ENCODE data around the gene C22orf39. TPM values are rescaled to one million over a fixed set of nuclear protein-coding genes. Genes with fewer than 3 reads are reported as not detected.

Gene C22orf39
- total and polyA plus RNA-seq, 2 donors (not counting 1 experiment from before 2014, with no cell fraction given) = 37.7 to 47.2 TPM

DNA sequence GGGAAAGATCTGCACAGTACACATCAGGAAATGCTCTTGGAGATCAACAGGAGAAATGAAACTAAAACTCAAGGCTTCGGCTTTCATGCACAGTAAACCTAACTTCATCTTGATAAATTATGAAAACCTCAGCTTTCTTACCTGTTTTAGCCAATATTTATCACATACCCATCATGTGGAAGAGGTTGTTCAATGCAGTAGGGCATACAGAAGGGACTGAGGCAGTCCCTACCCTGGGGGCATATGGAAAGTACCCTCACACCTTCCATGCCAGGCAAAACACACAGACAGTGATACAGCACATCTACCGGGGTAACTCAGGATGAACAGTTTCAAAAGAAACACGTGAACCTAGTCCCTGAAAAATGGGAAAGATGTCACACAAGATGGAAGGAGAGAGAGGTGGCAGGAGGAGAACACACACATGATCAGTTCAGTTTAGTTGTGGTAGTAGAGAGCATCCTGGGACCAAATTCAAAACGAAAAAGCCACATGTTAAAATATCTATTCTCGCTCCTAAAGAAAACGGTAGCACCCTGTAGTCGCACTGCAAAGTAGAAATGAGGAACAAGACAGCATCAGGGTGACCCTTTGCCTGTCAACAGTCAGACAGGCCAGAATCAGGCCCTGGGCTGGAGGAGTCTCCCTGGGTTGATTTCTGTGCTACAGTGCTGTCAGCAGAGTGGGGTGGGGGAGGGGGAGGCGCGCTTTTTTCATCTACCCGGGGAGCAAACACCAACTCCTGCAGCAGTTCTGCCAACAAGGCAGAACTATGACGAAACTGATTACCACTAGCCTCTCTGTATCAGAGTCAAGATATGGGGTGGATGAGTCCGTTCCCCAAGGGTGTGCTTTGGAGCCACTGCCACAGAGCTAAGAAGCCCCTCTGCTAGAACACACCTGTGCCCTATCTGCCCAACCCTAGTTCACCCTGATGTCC is 17.3 kb downstream of the C22orf39 start:
- peak overlapping the region; percentile 92 for H3K9ac ChIP-seq (ENCODE audit: low read length)
- intact Hi-C loops (cut with micrococcal nuclease) = loop anchor here (5.0 kb wide), 1 partner anchor 138 kb away; the partner anchor contains the start of gene CLTCL1
- H3K27ac Mint-ChIP-seq = peak overlapping the region; percentile 84
- peaks cover 40% of the 10 kb centered on the region for H4K20me1 ChIP-seq (ENCODE audit: control insufficient read depth, insufficient read depth, low read length, poor library complexity, severe bottlenecking)
- POLR2A ChIA-PET = no interaction called here
- H3K36me3 ChIP-seq (replicated peaks in 1 of 2; ENCODE audit: control extremely low read depth in 1 of 2, control insufficient read depth in 1 of 2, extremely low read depth in 1 of 2, insufficient read depth in 2 of 2, low read length in 1 of 2) = peaks cover 0 to 7% of the 10 kb centered on the region in 2 experiments
- no peaks in the 10 kb centered on the region for H3K27me3 ChIP-seq (replicated peaks in 1 of 4; ENCODE audit: control extremely low read depth in 1 of 4, control insufficient read depth in 3 of 4, insufficient read depth in 4 of 4, low read length in 3 of 4)
- peak overlapping the region; percentile 56 to 87 (median 81) for H3K4me3 ChIP-seq (ENCODE audit: control extremely low read depth in 1 of 5, extremely low read depth in 1 of 5, insufficient read depth in 1 of 5, low read depth in 2 of 5, low read length in 4 of 5)
- H3K27ac ChIP-seq (ENCODE audit: low read length in 2 of 2) = peak overlapping the region; percentile 51 to 63
- H3K4me1 ChIP-seq (ENCODE audit: control insufficient read depth in 2 of 2, insufficient read depth in 2 of 2, low read length in 2 of 2) = peaks cover 40 to 54% of the 10 kb centered on the region in 2 donors
- peak overlapping the region; percentile 86 for H3K4me3 Mint-ChIP-seq
- peak overlapping the region; percentile 98 for H3K4me2 ChIP-seq (replicated peaks; ENCODE audit: low read depth, low read length, poor library complexity, severe bottlenecking)
- peaks cover 67% of the 10 kb centered on the region for H3K4me1 Mint-ChIP-seq
- CTCF ChIA-PET = interaction anchor here (1.2 kb wide), 1 partner anchor 252 kb away, joined by 3 read pairs; the partner anchor contains the start of gene SLC25A1
- peak overlapping the region; percentile 62 for H2AFZ ChIP-seq (ENCODE audit: insufficient read depth, low read depth, low read length, poor library complexity, severe bottlenecking)
- no peaks in the 10 kb centered on the region for H3K27me3 Mint-ChIP-seq
- no peak for ATAC-seq (ENCODE audit: low read depth)
- DNase-seq = peak; percentile 46
- peaks cover 66% of the 10 kb centered on the region for H3K79me2 ChIP-seq (ENCODE audit: control insufficient read depth, insufficient read depth, low read length)
- no peak for TF ChIP-seq EZH2 (IDR thresholded peaks at IDR 0.05; ENCODE audit: borderline replicate concordance, insufficient read depth, low read depth, low read length, poor library complexity, severe bottlenecking)
- TF ChIP-seq, protein P1, sequence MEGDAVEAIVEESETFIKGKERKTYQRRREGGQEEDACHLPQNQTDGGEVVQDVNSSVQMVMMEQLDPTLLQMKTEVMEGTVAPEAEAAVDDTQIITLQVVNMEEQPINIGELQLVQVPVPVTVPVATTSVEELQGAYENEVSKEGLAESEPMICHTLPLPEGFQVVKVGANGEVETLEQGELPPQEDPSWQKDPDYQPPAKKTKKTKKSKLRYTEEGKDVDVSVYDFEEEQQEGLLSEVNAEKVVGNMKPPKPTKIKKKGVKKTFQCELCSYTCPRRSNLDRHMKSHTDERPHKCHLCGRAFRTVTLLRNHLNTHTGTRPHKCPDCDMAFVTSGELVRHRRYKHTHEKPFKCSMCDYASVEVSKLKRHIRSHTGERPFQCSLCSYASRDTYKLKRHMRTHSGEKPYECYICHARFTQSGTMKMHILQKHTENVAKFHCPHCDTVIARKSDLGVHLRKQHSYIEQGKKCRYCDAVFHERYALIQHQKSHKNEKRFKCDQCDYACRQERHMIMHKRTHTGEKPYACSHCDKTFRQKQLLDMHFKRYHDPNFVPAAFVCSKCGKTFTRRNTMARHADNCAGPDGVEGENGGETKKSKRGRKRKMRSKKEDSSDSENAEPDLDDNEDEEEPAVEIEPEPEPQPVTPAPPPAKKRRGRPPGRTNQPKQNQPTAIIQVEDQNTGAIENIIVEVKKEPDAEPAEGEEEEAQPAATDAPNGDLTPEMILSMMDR (IDR thresholded peaks at IDR 0.05) = no peak
- H3K9me3 Mint-ChIP-seq (ENCODE audit: insufficient read depth) = no peaks in the 10 kb centered on the region
- 7% methylated on average over 9 of the region's 12 CpGs for WGBS (ENCODE audit: insufficient coverage)
- no peaks in the 10 kb centered on the region for H3K9me3 ChIP-seq (ENCODE audit: control extremely low read depth in 1 of 3, control insufficient read depth in 2 of 3, insufficient read depth in 1 of 3, low read length in 2 of 3)

DNA sequence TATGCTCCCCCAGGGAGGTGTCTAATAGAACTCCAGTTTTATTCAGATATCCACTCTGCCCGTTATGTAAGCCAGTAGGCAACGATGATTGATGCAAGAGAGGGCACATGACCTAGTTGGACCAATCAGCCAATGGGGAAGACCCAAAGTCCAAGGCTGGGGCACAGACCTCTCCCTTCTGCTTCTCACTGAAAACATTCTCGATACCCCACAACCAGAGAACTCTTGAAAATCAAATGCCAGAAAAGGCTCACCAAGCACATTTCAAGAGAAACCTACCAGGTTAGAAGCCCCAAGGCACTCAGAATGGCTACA is 23.4 kb downstream of the C22orf39 start:
- Histone ChIP-seq H3K4me1 (ENCODE audit: control insufficient read depth in 2 of 2, insufficient read depth in 2 of 2, low read length in 2 of 2) (peaks cover 7 to 28% of the 10 kb centered on the region in 2 donors), H3K36me3 (replicated peaks in 1 of 2; ENCODE audit: control extremely low read depth in 1 of 2, control insufficient read depth in 1 of 2, extremely low read depth in 1 of 2, insufficient read depth in 2 of 2, low read length in 1 of 2) (peaks cover 0 to 16% of the 10 kb centered on the region in 2 experiments), H4K20me1 (ENCODE audit: control insufficient read depth, insufficient read depth, low read length, poor library complexity, severe bottlenecking) (peaks cover 54% of the 10 kb centered on the region), H3K4me3 (ENCODE audit: control extremely low read depth in 1 of 5, extremely low read depth in 1 of 5, insufficient read depth in 1 of 5, low read depth in 2 of 5, low read length in 4 of 5) (no peak overlapping the region), H3K27ac (ENCODE audit: low read length in 2 of 2) (no peak overlapping the region), H3K4me2 (replicated peaks; ENCODE audit: low read depth, low read length, poor library complexity, severe bottlenecking) (no peak overlapping the region), H3K79me2 (ENCODE audit: control insufficient read depth, insufficient read depth, low read length) (peaks cover 92% of the 10 kb centered on the region), H3K9ac (ENCODE audit: low read length) (no peak overlapping the region), H3K27me3 (replicated peaks in 1 of 4; ENCODE audit: control extremely low read depth in 1 of 4, control insufficient read depth in 3 of 4, insufficient read depth in 4 of 4, low read length in 3 of 4) (no peaks in the 10 kb centered on the region), H2AFZ (ENCODE audit: insufficient read depth, low read depth, low read length, poor library complexity, severe bottlenecking) (no peak overlapping the region), H3K9me3 (ENCODE audit: control extremely low read depth in 1 of 3, control insufficient read depth in 2 of 3, insufficient read depth in 1 of 3, low read length in 2 of 3) (no peaks in the 10 kb centered on the region)
- ChIA-PET CTCF (no interaction called here), POLR2A (no interaction called here)
- DNase-seq (no peak), ATAC-seq (ENCODE audit: low read depth) (no peak)
- H3K27ac Mint-ChIP-seq = no peak overlapping the region
- H3K9me3 Mint-ChIP-seq (ENCODE audit: insufficient read depth) = no peaks in the 10 kb centered on the region
- TF ChIP-seq, protein P1 (IDR thresholded peaks at IDR 0.05) = no peak
- no peak for TF ChIP-seq EZH2 (IDR thresholded peaks at IDR 0.05; ENCODE audit: borderline replicate concordance, insufficient read depth, low read depth, low read length, poor library complexity, severe bottlenecking)
- no peaks in the 10 kb centered on the region for H3K27me3 Mint-ChIP-seq
- 93% methylated on average over 3 of the region's 3 CpGs for WGBS (ENCODE audit: insufficient coverage)
- peaks cover 71% of the 10 kb centered on the region for H3K4me1 Mint-ChIP-seq
- intact Hi-C loops (cut with micrococcal nuclease) = no loop called here
- no peak overlapping the region for H3K4me3 Mint-ChIP-seq

All from B cell (primary cell).